GM21717 (cell line): ENCODE results near the gene DACT3.
A peak's percentile ranks its signal among the peaks of the same experiment; 100 is the strongest.

Source experiments
- ATAC-seq: cut with Tn5 transposase; IDR thresholded peaks from one replicate; pipeline ENCODE4 v1.9.1; 2021; ENCODE audit warnings: mild to moderate bottlenecking, moderate library complexity; ENCODE audit not compliant: unreplicated experiment

The DACT3 gene

GRCh38 chr19:46670813-46671212 lies 9.8 kb upstream of the DACT3 start:
- ATAC-seq: no peak

GRCh38 chr19:46668662-46669061 lies 7.7 kb upstream of the DACT3 start:
- ATAC-seq: no peak

- ATAC-seq: no peak
Observed at GRCh38 chr19:46665072-46665471, 4.1 kb upstream of the DACT3 start.

DNA sequence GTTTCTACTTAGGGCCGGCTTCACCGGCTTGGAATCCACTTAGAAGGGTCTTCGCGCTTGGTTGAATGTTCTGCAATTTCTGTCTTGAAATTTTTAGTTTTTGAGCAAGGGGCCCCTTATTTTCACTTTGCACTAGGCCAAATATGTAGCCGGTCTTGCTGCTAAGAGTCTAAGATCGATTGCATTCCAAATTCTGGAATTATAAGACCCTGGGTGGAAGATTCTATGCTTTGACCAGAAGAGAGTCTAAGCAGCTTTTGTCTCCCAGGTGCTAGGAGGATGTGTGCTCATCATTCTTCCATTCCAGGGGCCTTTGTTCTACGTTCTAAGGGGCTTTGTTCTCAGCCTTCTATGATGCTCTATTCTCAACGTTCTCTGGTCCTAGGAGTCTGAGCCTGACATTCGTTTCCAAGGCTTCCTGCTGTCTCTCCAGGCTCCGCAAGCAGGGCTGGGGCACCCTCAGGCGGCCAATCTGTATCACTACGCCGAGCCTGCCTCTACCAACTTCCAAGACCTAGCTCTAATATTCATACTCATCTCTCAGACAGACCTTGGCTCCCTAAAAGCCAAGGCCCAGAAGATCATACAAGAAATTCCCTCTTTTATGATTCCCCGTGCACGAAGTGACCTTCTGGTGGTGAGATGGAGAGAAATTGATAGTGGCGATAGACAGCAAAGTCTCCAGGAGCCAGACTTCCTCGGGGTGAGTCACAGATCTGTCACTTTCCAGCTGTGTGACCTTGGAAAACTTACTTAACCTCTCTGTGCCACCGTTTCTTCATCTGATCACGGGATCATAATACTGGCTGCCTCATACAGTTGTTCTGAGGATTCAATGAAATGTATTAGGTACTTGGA lies 982 bp upstream of the DACT3 start:
- ATAC-seq: peak; percentile 27

DNA sequence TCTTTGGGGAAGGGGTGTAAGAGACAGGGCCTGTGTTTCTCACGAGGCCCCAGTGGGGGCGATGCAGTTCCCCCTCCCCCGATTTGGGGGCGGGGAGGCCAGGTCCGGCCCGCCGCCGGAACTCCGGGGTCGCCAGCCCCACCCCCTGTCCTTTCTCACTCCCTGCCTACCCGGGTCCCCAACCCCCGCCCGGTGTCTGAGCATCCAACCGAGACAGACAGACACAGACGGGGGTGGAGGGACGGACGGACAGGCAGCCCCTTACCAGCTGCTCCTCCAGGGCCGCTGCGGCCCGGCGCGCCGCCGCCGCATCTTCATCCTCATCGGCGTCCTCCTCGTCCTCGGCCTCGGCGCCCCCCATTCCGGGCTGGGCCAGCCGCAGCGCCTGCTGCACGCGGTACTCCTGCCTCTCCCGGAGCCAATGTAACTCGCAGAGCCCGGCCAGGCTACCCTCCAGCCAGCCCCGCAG lies 397 bp downstream of the DACT3 start:
- no peak for ATAC-seq

DNA sequence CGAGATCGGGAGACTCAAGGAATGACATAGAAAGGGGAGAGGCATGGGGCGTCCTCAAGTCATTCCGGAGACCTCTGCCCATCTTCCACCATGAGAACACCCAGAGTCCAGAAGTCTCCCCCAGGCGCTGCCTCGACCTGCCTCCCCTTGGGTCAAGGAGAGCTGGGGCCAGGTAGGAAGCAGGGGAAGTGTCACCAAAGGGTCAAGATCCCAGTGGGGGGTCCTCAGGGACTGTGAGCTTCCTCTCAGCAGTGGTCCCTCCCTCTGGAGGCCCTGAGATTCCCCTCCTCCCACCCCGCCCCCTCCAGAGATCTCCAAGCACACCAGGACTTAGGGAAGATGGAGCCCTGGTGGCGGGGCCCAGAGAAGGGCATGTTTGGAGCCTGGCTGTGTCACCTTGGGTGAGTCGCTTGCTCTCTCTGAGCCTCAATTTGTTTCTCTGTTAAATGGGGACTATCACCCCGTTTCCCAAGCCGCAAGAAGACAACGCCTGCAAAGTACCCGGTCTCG lies 919 bp downstream of the DACT3 start:
- no peak for ATAC-seq

DNA sequence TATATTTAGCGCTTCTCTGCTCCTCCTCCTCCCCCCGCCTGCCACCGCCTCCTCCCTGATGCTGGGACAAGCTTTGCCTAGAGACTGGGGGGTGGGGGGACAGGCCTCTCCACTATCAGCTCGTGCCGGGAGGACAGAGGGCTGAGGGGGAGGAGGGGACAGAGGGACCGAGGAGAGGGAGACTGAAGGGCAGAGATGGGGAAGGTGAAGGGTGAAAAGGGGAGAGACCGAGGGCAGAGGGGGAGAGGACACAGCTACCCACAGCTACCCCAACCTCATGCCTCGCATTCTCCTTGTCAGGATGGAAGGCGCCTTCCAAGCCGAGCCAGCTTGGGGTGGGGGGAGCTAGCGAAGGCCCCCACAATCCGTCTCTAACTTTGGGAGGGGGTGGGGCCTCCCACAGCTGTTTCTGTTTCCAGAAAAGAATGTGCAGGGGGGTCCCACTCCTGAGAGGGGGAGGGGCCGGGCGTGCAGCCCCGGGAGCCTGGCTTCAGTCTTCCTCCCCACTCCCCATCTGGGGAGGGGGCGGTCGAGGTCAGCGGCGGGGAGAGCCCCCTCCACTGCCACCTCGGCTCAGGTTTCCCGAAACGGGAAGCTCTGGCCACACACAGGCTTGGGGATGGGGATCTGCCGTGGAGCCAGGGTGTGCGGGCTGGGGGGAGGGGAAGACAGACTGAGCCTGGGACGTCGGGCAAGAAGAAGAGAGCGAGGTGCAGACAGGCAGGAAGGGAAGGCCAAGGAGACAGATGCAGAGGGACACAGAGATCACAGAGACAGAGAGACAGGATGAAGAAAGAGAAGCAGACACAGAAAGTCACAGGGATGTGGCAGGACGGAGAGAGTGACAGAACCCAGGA lies 1.6 kb downstream of the DACT3 start:
- no peak for ATAC-seq

- no peak for ATAC-seq
Observed at GRCh38 chr19:46656541-46656940, 4.4 kb downstream of the DACT3 start.

DNA sequence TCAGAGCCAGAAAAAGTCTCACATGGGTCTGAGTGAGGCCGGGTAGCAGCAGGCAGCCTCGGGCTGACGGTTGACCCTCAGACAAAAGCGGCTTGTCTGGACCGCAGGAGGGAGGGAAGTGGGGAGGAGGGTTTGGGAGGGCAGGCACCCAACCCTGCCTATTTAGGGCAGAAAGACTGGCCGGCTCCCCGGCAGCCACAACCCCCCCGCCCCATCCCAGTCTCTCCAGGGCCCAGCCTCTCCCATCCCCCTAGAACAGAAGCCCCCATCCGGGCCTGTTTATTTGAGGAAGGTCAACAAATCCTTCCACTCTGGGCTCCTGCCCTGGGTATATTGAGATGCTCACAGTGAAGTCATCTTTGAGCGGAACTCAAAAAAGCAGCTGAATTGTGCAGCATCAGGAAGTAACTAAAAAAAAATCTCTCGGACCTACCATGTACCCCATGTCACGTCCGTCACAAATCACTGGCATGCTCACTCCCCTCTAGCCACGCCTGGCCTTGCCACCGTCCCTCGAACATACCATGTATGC lies 6.3 kb downstream of the DACT3 start:
- no peak for ATAC-seq

GRCh38 chr19:46650445-46650844 lies 10.5 kb downstream of the DACT3 start:
- ATAC-seq: no peak

DNA sequence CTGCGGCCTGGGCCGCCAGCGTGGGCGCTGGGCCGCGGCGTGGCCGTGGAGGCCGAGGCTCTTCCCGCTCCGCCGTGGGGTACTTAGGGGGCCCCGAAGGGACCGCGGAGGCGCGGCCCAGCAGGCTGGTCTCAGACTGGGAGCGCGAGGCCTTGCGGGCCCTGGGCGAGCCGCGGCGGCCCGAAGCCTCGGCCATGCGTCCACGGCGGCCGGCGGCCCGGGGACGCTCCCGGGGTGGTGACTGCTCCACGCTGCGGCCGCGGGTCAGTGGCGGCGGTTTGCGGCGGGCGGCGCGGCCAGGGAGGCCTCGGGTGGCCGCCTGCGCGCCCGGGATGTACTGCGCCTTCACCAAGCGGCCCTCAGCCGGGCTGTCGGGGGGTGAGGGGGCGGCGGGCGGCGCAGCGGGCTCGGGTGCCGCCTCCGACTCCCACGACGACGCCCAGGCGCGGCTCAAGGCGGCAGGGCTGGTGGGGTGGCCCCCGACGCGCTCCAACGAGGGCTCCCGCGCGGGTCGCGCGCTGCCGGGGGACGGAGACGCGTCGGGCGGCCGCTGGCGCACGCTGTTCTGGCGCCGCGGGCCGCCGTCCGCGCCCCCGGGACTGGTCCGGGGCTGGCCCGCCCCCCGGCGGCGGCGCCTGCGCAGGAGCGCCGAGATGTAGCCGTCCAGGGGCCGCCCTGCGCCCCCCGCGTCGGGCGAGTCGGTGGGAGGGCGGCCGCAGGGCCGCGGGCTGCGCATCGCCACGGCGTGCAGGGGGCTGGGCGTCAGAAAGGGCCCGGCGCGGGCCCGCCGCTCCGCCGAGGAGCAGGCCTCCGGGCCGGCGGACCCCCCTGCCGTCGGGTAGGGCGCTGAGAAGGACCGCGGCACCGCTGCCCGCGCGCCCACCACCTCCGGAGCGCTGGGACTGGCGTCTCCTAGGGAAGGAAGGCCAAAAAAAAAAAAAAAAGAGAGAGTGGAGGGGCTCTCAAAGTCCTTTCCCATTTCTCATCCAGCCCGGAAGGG lies 11.7 kb downstream of the DACT3 start:
- no peak for ATAC-seq

DNA sequence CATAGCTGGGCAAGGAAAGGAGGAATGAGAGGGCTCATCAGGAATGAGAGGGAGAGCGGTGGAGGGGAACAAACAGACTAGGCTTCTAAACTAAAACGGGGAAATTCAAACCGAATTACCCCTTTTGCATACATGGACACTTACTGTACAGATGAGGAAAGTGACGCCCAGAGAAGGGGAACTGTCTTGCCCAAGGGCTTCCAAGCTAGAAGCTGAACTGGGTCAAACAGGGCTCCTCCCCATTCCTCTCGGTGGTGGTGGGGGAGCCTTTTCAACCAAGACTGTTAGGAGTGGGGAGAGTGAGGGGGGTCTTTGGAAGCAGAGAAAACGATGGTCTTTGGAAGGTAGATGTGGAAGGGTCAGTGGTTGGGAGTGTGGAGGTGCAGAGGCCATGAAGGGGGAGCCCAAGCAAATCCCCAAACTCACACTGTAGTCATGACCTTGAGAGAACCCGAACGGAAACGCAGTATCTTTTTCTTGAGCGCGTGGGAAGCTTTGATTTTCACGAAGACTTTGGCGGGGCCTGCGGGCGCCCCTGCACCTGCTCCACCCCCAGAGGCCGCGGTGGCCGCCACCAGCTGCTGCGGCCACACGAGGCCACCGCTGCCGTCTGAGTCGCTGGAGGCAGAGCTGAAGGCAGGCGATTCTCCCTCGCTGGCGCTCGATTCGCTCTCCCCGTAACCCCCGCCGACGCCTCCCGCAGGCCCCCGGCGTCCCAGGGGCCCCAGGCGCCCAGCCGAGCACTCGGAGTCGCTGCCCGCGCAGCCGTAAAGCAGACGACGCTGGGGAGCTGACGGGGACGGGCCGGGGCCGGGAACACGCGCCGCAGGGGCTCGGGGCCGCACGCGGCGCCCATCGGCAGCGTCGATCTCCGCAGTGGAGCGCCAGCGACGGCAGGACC lies 12.7 kb downstream of the DACT3 start:
- ATAC-seq: no peak

DNA sequence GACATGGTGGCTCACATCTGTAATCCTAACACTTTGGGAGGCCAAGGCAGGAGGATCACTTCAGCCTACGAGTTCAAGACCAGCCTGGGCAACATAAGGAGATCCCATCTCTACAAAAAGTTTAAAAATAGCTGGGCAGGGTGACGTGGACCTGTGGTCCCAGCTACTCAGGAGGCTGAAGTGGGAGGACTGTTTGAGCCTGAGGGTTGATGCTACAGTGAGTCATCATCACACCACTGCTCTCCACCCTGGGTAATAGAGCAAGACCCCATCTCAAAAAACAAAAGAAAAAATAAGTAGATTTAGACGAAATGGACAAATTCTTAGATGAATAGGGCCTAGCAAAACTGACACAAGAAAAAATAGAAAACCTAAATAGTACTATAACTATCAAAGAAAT lies 14.6 kb downstream of the DACT3 start:
- no peak for ATAC-seq

DNA sequence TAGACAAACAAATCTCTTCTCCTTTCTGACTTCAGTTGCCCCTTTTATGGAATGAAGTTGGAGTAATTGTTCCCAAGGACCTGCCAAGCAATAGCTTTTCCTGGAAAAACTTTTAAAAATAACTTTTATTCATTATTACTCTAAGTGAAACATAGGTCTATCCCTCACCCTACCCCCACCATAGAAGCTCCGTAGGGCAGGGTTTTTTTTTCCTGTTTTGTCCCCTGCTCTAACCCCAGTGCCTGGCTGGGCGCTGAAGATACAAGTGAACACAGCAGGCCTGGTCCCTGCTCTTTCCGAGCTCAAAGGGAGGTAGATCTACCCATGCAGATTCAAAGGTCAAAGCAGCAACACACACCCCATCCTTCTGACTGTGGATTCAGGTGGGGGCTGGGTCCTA lies 16.3 kb downstream of the DACT3 start:
- no peak for ATAC-seq

- no peak for ATAC-seq
Observed at GRCh38 chr19:46640656-46641055, 20.3 kb downstream of the DACT3 start.

GRCh38 chr19:46639358-46640182 lies 21.4 kb downstream of the DACT3 start:
- ATAC-seq: no peak

- no peak for ATAC-seq
Observed at GRCh38 chr19:46637224-46637623, 23.8 kb downstream of the DACT3 start.
